ENCODE data around the gene DEPP1.

The DEPP1 gene

DNA sequence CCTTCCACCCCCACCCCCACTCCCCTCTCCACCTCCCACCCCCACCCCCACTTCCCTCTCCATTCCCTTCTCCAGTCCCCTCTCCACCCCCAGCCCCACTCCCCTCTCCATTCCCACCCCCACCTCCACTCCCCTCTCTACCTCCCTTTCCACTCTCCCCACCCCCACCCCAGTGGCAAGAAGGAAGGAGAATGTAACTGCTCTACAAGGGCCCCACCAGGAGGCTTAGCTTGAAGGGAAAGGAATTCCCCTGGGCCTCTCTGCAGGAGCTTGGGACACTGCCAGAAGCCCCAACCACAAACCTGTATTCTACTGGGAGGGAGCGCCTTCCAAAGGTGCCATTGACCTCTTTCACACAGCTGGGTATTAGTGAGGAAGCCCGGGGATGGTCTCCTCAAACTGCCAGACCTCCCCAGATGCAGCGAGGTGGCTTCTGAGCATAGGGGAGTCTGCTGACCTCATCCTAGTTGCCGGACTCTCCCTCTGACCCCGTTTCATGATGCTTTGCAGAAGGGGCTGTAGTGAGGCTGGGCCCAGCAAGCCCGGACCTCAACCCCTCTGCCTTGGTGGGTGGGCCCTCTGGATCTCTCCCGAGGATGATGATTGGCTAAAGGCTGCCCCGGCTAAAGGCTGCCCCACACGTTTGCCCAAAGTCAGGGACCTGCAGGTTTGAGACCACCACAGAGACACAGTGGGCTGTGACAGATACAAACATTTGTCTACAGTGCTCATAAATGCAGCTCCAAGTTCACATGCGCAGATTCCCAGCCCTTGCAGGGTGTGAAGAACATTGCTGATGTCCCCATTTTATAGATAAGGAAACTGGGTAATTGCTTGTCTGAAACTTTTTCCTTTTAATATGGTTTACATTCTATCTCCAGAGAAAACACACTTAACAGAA, 2.9 kb downstream of the DEPP1 start:
- peak overlapping the region; percentile 57 for H3K27ac ChIP-seq

DNA sequence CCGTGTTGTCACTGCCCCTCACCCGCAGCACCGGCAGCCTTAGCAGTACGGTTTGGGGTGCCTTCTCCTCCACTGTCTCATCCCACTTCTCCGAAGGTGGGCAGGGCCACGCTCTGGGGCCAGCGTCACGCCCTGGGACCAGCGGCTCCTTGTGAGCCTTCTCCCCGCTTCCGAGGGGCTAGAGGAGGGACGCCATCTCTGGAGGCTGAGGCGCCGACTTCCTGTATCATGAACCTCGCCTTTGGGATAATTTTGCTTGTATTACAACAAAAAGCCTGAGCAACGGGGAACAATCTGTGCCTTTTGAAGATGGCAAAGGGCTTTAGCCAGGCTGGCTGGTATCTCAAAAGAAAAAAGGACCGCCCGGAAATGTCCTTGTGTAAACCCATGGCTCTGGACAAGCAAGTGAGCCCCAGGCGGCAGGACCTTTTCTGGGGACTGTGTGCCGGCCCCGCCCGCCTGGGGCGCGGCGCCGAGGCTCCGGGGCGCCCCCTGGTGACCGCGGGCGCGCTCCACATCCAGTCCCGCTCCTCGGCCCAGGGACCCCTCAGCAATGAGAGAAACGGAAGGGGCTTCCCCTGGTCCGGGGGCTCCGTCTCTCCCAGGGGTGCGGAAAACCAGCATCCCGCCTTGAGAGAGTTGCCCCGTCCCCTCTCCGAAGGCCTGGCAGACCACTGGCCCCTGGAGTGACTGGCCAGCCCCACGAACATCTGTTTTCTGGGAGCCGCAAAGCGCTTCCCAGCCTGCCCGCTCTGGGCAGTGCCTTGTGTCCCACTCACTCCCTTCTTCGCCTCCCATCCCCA, 3.8 kb downstream of the DEPP1 start:
- Histone ChIP-seq H3K27ac (peak overlapping the region; percentile 66), H3K79me2 (ENCODE audit: insufficient read depth, low read depth) (peaks cover 54% of the 10 kb centered on the region), H2AFZ (ENCODE audit: low read depth) (0 out of 2 replicates have a peak overlapping the region, but pooled peaks have one; percentile 11), H3K4me2 (peak overlapping the region; percentile 88), H4K20me1 (ENCODE audit: insufficient read depth) (no peaks in the 10 kb centered on the region), H3K36me3 (ENCODE audit: insufficient read depth) (0 out of 2 replicates have a peak, but pooled peaks cover 4% of the 10 kb centered on the region), H3K4me1 (ENCODE audit: low read depth, poor library complexity, severe bottlenecking) (peaks cover 89% of the 10 kb centered on the region), H3K4me3 (IDR thresholded peaks at IDR 0.05; ENCODE audit: insufficient read depth, low read depth, low read length) (no peak overlapping the region), H3K27me3 (ENCODE audit: insufficient read depth, low read depth) (no peaks in the 10 kb centered on the region), H3K9ac (peak overlapping the region; percentile 65)
- TF ChIP-seq, protein P1, sequence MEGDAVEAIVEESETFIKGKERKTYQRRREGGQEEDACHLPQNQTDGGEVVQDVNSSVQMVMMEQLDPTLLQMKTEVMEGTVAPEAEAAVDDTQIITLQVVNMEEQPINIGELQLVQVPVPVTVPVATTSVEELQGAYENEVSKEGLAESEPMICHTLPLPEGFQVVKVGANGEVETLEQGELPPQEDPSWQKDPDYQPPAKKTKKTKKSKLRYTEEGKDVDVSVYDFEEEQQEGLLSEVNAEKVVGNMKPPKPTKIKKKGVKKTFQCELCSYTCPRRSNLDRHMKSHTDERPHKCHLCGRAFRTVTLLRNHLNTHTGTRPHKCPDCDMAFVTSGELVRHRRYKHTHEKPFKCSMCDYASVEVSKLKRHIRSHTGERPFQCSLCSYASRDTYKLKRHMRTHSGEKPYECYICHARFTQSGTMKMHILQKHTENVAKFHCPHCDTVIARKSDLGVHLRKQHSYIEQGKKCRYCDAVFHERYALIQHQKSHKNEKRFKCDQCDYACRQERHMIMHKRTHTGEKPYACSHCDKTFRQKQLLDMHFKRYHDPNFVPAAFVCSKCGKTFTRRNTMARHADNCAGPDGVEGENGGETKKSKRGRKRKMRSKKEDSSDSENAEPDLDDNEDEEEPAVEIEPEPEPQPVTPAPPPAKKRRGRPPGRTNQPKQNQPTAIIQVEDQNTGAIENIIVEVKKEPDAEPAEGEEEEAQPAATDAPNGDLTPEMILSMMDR (conservative IDR thresholded peaks at IDR 0.05; ENCODE audit: low read depth, low read length), result peak; percentile 91

More for the DNA sequence above, 2.9 kb downstream of the DEPP1 start:
- peaks cover 89% of the 10 kb centered on the region for H3K4me1 ChIP-seq (ENCODE audit: low read depth, poor library complexity, severe bottlenecking)
- H3K4me3 ChIP-seq (IDR thresholded peaks at IDR 0.05; ENCODE audit: insufficient read depth, low read depth, low read length), result no peak overlapping the region
- peak overlapping the region; percentile 91 for H3K4me2 ChIP-seq
- peak overlapping the region; percentile 60 for H3K9ac ChIP-seq
- no peaks in the 10 kb centered on the region for H4K20me1 ChIP-seq (ENCODE audit: insufficient read depth)
- H3K79me2 ChIP-seq (ENCODE audit: insufficient read depth, low read depth), result peaks cover 53% of the 10 kb centered on the region
- no peaks in the 10 kb centered on the region for H3K27me3 ChIP-seq (ENCODE audit: insufficient read depth, low read depth)
- TF ChIP-seq, protein P1 (conservative IDR thresholded peaks at IDR 0.05; ENCODE audit: low read depth, low read length), result no peak
- 0 out of 2 replicates have a peak, but pooled peaks cover 4% of the 10 kb centered on the region for H3K36me3 ChIP-seq (ENCODE audit: insufficient read depth)
- no peak overlapping the region for H2AFZ ChIP-seq (ENCODE audit: low read depth)

DNA sequence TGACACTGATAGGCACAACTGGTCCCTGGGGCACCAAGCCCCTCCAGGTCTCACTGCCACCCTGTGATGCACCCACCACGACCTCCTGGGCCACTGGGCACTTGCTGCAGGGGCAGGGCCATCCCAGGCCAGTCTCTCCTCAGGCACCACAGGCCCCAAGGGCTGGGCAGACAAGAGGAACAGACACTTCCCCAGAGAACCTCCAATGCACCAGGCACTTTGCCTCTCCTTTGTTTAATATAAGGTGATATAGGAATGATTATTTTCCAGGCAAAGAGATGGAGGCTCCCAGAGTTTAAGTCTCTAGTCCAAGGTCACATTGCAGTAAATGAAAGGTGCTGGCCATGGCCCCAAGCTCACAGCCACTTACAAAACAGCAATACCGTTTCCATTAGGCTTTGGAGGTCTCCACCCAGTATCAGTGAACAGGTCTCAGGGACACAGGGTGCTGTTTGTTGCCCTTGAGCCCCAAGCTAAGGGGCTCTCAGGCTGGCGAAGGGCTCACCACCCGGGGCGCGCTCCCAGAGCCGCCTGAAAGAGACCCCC, 4.5 kb downstream of the DEPP1 start:
- H3K9ac ChIP-seq, result peak overlapping the region; percentile 65
- no peaks in the 10 kb centered on the region for H3K27me3 ChIP-seq (ENCODE audit: insufficient read depth, low read depth)
- peak overlapping the region; percentile 66 for H3K27ac ChIP-seq
- H3K36me3 ChIP-seq (ENCODE audit: insufficient read depth), result 0 out of 2 replicates have a peak, but pooled peaks cover 4% of the 10 kb centered on the region
- peaks cover 61% of the 10 kb centered on the region for H3K79me2 ChIP-seq (ENCODE audit: insufficient read depth, low read depth)
- H3K4me2 ChIP-seq, result peak overlapping the region; percentile 88
- TF ChIP-seq, protein P1 (conservative IDR thresholded peaks at IDR 0.05; ENCODE audit: low read depth, low read length), result no peak
- no peak overlapping the region for H3K4me3 ChIP-seq (IDR thresholded peaks at IDR 0.05; ENCODE audit: insufficient read depth, low read depth, low read length)
- 0 out of 2 replicates have a peak overlapping the region, but pooled peaks have one; percentile 11 for H2AFZ ChIP-seq (ENCODE audit: low read depth)
- peaks cover 89% of the 10 kb centered on the region for H3K4me1 ChIP-seq (ENCODE audit: low read depth, poor library complexity, severe bottlenecking)
- H4K20me1 ChIP-seq (ENCODE audit: insufficient read depth), result no peaks in the 10 kb centered on the region

All from KMS-11 (cell line).